ENCODE data around the gene MTM1.

The MTM1 gene

GRCh38 chrX:150544222-150544787, 24.1 kb upstream of the MTM1 start:
- Histone ChIP-seq H3K9ac (ENCODE audit: low read depth, low read length) (no peak overlapping the region), H3K4me1 (ENCODE audit: insufficient read depth, low read length) (peaks cover 7% of the 10 kb centered on the region), H3K36me3 (ENCODE audit: insufficient read depth, low read length) (no peaks in the 10 kb centered on the region), H3K9me3 (ENCODE audit: control insufficient read depth, insufficient read depth, low read length) (no peaks in the 10 kb centered on the region)

- no peak overlapping the region for H3K9ac ChIP-seq (ENCODE audit: low read depth, low read length)
- H3K36me3 ChIP-seq (ENCODE audit: insufficient read depth, low read length) = no peaks in the 10 kb centered on the region
- H3K4me1 ChIP-seq (ENCODE audit: insufficient read depth, low read length) = peaks cover 7% of the 10 kb centered on the region
- H3K9me3 ChIP-seq (ENCODE audit: control insufficient read depth, insufficient read depth, low read length) = no peaks in the 10 kb centered on the region
These were observed 23.3 kb upstream of the MTM1 start for GRCh38 chrX:150544835-150545770.

- H3K36me3 ChIP-seq (ENCODE audit: insufficient read depth, low read length) = no peaks in the 10 kb centered on the region
- no peaks in the 10 kb centered on the region for H3K9me3 ChIP-seq (ENCODE audit: control insufficient read depth, insufficient read depth, low read length)
- H3K9ac ChIP-seq (ENCODE audit: low read depth, low read length) = no peak overlapping the region; the same call in 1 of the 2 replicates
- H3K4me1 ChIP-seq (ENCODE audit: insufficient read depth, low read length) = peaks cover 7% of the 10 kb centered on the region
These were observed 21.7 kb upstream of the MTM1 start for GRCh38 chrX:150546711-150547153.

- Histone ChIP-seq H3K9ac (ENCODE audit: low read depth, low read length) (peak overlapping the region; percentile 19; the same call in 1 of the 2 replicates), H3K36me3 (ENCODE audit: insufficient read depth, low read length) (no peaks in the 10 kb centered on the region), H3K9me3 (ENCODE audit: control insufficient read depth, insufficient read depth, low read length) (no peaks in the 10 kb centered on the region), H3K4me1 (ENCODE audit: insufficient read depth, low read length) (peaks cover 7% of the 10 kb centered on the region)
These were observed 20.9 kb upstream of the MTM1 start for GRCh38 chrX:150547375-150548115.

GRCh38 chrX:150548251-150548650, 20.2 kb upstream of the MTM1 start:
- Histone ChIP-seq H3K4me1 (ENCODE audit: insufficient read depth, low read length) (peaks cover 7% of the 10 kb centered on the region), H3K9me3 (ENCODE audit: control insufficient read depth, insufficient read depth, low read length) (no peaks in the 10 kb centered on the region), H3K36me3 (ENCODE audit: insufficient read depth, low read length) (no peaks in the 10 kb centered on the region), H3K9ac (ENCODE audit: low read depth, low read length) (0 out of 2 replicates have a peak overlapping the region, but pooled peaks have one; percentile 19)

GRCh38 chrX:150548684-150549083, 19.7 kb upstream of the MTM1 start:
- no peaks in the 10 kb centered on the region for H3K36me3 ChIP-seq (ENCODE audit: insufficient read depth, low read length)
- H3K9me3 ChIP-seq (ENCODE audit: control insufficient read depth, insufficient read depth, low read length) = no peaks in the 10 kb centered on the region
- no peak overlapping the region for H3K9ac ChIP-seq (ENCODE audit: low read depth, low read length)
- H3K4me1 ChIP-seq (ENCODE audit: insufficient read depth, low read length) = peaks cover 5% of the 10 kb centered on the region

- Histone ChIP-seq H3K36me3 (ENCODE audit: insufficient read depth, low read length) (no peaks in the 10 kb centered on the region), H3K9me3 (ENCODE audit: control insufficient read depth, insufficient read depth, low read length) (no peaks in the 10 kb centered on the region), H3K9ac (ENCODE audit: low read depth, low read length) (no peak overlapping the region), H3K4me1 (ENCODE audit: insufficient read depth, low read length) (peaks cover 1% of the 10 kb centered on the region)
These were observed 16.5 kb upstream of the MTM1 start for GRCh38 chrX:150551963-150552362.

GRCh38 chrX:150558424-150558823, 10.0 kb upstream of the MTM1 start:
- no peaks in the 10 kb centered on the region for H3K36me3 ChIP-seq (ENCODE audit: insufficient read depth, low read length)
- H3K9me3 ChIP-seq (ENCODE audit: control insufficient read depth, insufficient read depth, low read length) = no peaks in the 10 kb centered on the region
- peaks cover 9% of the 10 kb centered on the region; the same call in 1 of the 2 replicates for H3K4me1 ChIP-seq (ENCODE audit: insufficient read depth, low read length)
- peak overlapping the region; percentile 39; the same call in 1 of the 2 replicates for H3K9ac ChIP-seq (ENCODE audit: low read depth, low read length)

- Histone ChIP-seq H3K36me3 (ENCODE audit: insufficient read depth, low read length) (no peaks in the 10 kb centered on the region), H3K9ac (ENCODE audit: low read depth, low read length) (no peak overlapping the region), H3K9me3 (ENCODE audit: control insufficient read depth, insufficient read depth, low read length) (no peaks in the 10 kb centered on the region), H3K4me1 (ENCODE audit: insufficient read depth, low read length) (peaks cover 19% of the 10 kb centered on the region)
These were observed 3.6 kb upstream of the MTM1 start for GRCh38 chrX:150564838-150565237.

- peak overlapping the region; percentile 7; the same call in 1 of the 2 replicates for H3K9ac ChIP-seq (ENCODE audit: low read depth, low read length)
- H3K9me3 ChIP-seq (ENCODE audit: control insufficient read depth, insufficient read depth, low read length) = no peaks in the 10 kb centered on the region
- no peaks in the 10 kb centered on the region for H3K36me3 ChIP-seq (ENCODE audit: insufficient read depth, low read length)
- peaks cover 24% of the 10 kb centered on the region for H3K4me1 ChIP-seq (ENCODE audit: insufficient read depth, low read length)
These were observed 2.9 kb upstream of the MTM1 start for GRCh38 chrX:150565551-150565950.

GRCh38 chrX:150566734-150567182, 1.7 kb upstream of the MTM1 start:
- H3K9ac ChIP-seq (ENCODE audit: low read depth, low read length) = peak overlapping the region; percentile 16
- H3K4me1 ChIP-seq (ENCODE audit: insufficient read depth, low read length) = peaks cover 31% of the 10 kb centered on the region
- no peaks in the 10 kb centered on the region for H3K36me3 ChIP-seq (ENCODE audit: insufficient read depth, low read length)
- no peaks in the 10 kb centered on the region for H3K9me3 ChIP-seq (ENCODE audit: control insufficient read depth, insufficient read depth, low read length)

GRCh38 chrX:150567645-150568319, 639 bp upstream of the MTM1 start:
- H3K4me1 ChIP-seq (ENCODE audit: insufficient read depth, low read length) = peaks cover 40% of the 10 kb centered on the region
- no peak overlapping the region; the same call in 1 of the 2 replicates for H3K9ac ChIP-seq (ENCODE audit: low read depth, low read length)
- H3K9me3 ChIP-seq (ENCODE audit: control insufficient read depth, insufficient read depth, low read length) = no peaks in the 10 kb centered on the region
- no peaks in the 10 kb centered on the region for H3K36me3 ChIP-seq (ENCODE audit: insufficient read depth, low read length)

GRCh38 chrX:150569155-150569477, 695 bp downstream of the MTM1 start:
- Histone ChIP-seq H3K9ac (ENCODE audit: low read depth, low read length) (peak overlapping the region; percentile 85), H3K9me3 (ENCODE audit: control insufficient read depth, insufficient read depth, low read length) (no peaks in the 10 kb centered on the region), H3K4me1 (ENCODE audit: insufficient read depth, low read length) (peaks cover 51% of the 10 kb centered on the region)

GRCh38 chrX:150570512-150570911, 2.1 kb downstream of the MTM1 start:
- H3K36me3 ChIP-seq (ENCODE audit: insufficient read depth, low read length) = no peaks in the 10 kb centered on the region
- peaks cover 56% of the 10 kb centered on the region for H3K4me1 ChIP-seq (ENCODE audit: insufficient read depth, low read length)
- no peak overlapping the region for H3K9ac ChIP-seq (ENCODE audit: low read depth, low read length)
- H3K9me3 ChIP-seq (ENCODE audit: control insufficient read depth, insufficient read depth, low read length) = no peaks in the 10 kb centered on the region

More at GRCh38 chrX:150569155-150569477, 695 bp downstream of the MTM1 start:
- no peaks in the 10 kb centered on the region for H3K36me3 ChIP-seq (ENCODE audit: insufficient read depth, low read length)
